ENCODE results near the gene CALM3. TPM values are rescaled to one million over a fixed set of nuclear protein-coding genes. Genes with fewer than 3 reads are reported as not detected.

Gene CALM3
- total and polyA plus RNA-seq, 2 donors (not counting 3 experiments of a cell fraction or from before 2014, with no cell fraction given), result 305 to 425 TPM

- intact Hi-C loops (cut with micrococcal nuclease), result no loop called here
- H3K9me3 ChIP-seq (replicated peaks; ENCODE audit: control insufficient read depth, insufficient read depth, low read length), result no peaks in the 10 kb centered on the region
- no TSS peak for BruUV-seq (replicated peaks)
- DNase-seq (ENCODE audit: low read depth, low spot score) (peak; percentile 75), FAIRE-seq (peak; percentile 74)
- no peaks in the 10 kb centered on the region for H3K27me3 ChIP-seq (ENCODE audit: control insufficient read depth in 2 of 2, insufficient read depth in 2 of 2, low read length in 2 of 2)
- no peak overlapping the region for H3K4me3 ChIP-seq (replicated peaks in 1 of 3; ENCODE audit: insufficient read depth in 1 of 3, low read depth in 1 of 3, low read length in 3 of 3)
- H3K79me2 ChIP-seq (ENCODE audit: control insufficient read depth, insufficient read depth, low read length), result no peaks in the 10 kb centered on the region
- no peak overlapping the region for H3K4me2 ChIP-seq (ENCODE audit: insufficient read depth, low read length)
- H3K4me1 ChIP-seq (ENCODE audit: control insufficient read depth, extremely low read depth, insufficient read depth, low read length), result peaks cover 12% of the 10 kb centered on the region
- H3K9ac ChIP-seq (replicated peaks; ENCODE audit: extremely low read depth, insufficient read depth, low read length), result no peak overlapping the region
- ChIA-PET CTCF (interaction anchor here (1.3 to 5.1 kb wide), 4 partner anchors 13 to 32 kb away, joined by 3 to 29 read pairs (median 16); partner anchors contain the start of gene DACT3), POLR2A (no interaction called here)
- H2AFZ ChIP-seq (ENCODE audit: low read depth, low read length), result no peak overlapping the region
- no peaks in the 10 kb centered on the region for H3K9me1 ChIP-seq (replicated peaks; ENCODE audit: control insufficient read depth, extremely low read depth, insufficient read depth, low read length)
- H3K27ac ChIP-seq (ENCODE audit: insufficient read depth, low read depth, low read length), result no peak overlapping the region
- TF ChIP-seq MYC (IDR thresholded peaks at IDR 0.05; ENCODE audit: low read depth, low read length) (no peak), EZH2 (IDR thresholded peaks at IDR 0.05; ENCODE audit: borderline replicate concordance, low read depth, low read length, severe bottlenecking) (no peak), POLR2A (IDR thresholded peaks at IDR 0.05; ENCODE audit: low read depth, low read length) (no peak), POLR2AphosphoS5 (IDR thresholded peaks at IDR 0.05; ENCODE audit: insufficient read depth, low read depth, low read length) (peak; percentile 73), JUN (IDR thresholded peaks at IDR 0.05; ENCODE audit: borderline replicate concordance, insufficient read depth, insufficient read length, low read depth) (no peak), GATA2 (IDR thresholded peaks at IDR 0.05; ENCODE audit: insufficient read depth, insufficient read length, low read depth, low read length) (peak; percentile 42), CTCF (IDR thresholded peaks at IDR 0.05; ENCODE audit: extremely low read depth in 1 of 2, insufficient read depth in 1 of 2, low read depth in 1 of 2, low read length in 2 of 2) (no peak), FOS (IDR thresholded peaks at IDR 0.05; ENCODE audit: borderline replicate concordance, insufficient read depth, low read length) (no peak), MAX (IDR thresholded peaks at IDR 0.05; ENCODE audit: insufficient read depth, insufficient read length) (no peak)
- H3K36me3 ChIP-seq (ENCODE audit: control insufficient read depth in 2 of 2, extremely low read depth in 1 of 2, insufficient read depth in 2 of 2, low read length in 2 of 2), result no peaks in the 10 kb centered on the region
- dilution Hi-C loops (cut with MboI; ENCODE audit: extremely low pct_ligation_motif_present, low sequenced_read_pairs), result no loop called here
- no peaks in the 10 kb centered on the region for H4K20me1 ChIP-seq (replicated peaks; ENCODE audit: control insufficient read depth, extremely low read depth, insufficient read depth, low read length)
Observed at GRCh38 chr19:46629546-46630025, 28.5 kb downstream of the CALM3 start.
